Astrocyte of the spinal cord (primary cell): ENCODE results near the gene CFAP141.

Experiments
- DNase-seq: peaks from one replicate; pipeline ENCODE4 v3.0.0; 2011; ENCODE audit warnings: low read depth, low spot score
- H3K4me3 ChIP-seq: 2 replicates; pipeline ENCODE4 v1.5.1; 2011; ENCODE audit warnings: low read depth, mild to moderate bottlenecking, low read length, moderate library complexity
- CTCF ChIP-seq: IDR thresholded peaks from 2 replicates; pipeline ENCODE4 v1.5.1; 2012; ENCODE audit warnings: low read depth, mild to moderate bottlenecking, low read length, inconsistent platforms
- in situ Hi-C: cut with HindIII; loops from 2 replicates; pipeline ENCODE4 v1.10.0; 2017; ENCODE audit warnings: low sequenced_read_pairs

The CFAP141 gene

DNA sequence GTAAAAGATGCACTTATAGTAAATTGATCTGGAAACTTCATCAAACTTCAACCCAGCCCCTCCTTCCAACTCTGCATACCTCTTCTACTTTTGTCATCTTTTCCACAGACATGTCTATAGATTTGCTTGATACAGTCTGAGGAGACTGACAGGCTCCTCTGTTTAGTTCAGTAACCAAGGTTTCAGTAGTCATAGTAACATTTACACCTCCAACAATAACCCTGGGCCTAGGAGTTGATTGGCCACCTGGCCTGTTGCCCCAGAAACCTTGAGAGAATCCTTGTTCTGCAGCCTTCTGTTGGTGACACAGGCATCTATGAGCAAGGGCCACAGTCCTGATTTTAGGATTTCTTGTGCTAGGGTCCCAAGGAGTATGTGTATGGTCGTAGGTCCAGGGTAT is at the start of gene CFAP141:
CFAP141 (minus strand) TSS at position 138 of the 400 bp plus-strand sequence; CDS start at position 112, 26 bp downstream.
- in situ Hi-C loops = no loop called here
- no peak for TF ChIP-seq CTCF
- DNase-seq = no peak
- H3K4me3 ChIP-seq = no peak within 1 kb of the TSS

GRCh38 chr1:154253671-154254070 is 47.5 kb upstream of the CFAP141 start:
- DNase-seq = no peak
- no peak for TF ChIP-seq CTCF
- H3K4me3 ChIP-seq = no peak overlapping the region
- in situ Hi-C loops = no loop called here

- TF ChIP-seq CTCF = no peak
- DNase-seq = no peak
- in situ Hi-C loops = no loop called here
- no peak overlapping the region for H3K4me3 ChIP-seq
Observed at GRCh38 chr1:154241703-154242351, 35.7 kb upstream of the CFAP141 start.

DNA sequence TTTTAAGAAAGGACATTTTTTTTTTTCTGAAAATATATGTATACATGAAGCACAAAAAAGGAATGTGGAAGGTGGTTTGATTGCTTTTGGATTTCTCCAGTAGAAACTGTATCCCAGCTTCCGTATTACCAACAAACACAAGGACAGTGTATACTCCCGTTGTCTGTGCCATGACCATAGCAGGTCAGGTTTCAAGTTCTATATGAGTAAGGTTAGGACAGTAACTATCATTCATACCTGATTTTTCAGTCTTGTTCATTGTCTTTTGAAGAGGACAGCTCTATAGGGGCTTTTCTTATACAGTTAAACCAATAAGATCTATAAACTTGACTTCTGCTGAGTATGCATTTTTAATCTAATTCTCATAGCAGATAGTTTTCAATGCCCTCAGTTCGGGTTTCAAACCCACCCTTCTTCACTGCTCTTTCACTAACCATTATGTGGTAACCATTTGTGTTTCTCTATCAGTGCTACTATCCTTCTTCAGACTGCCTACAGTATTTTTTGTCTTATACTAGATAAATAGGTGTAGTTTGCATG is 34.2 kb upstream of the CFAP141 start:
- in situ Hi-C loops = no loop called here
- no peak overlapping the region for H3K4me3 ChIP-seq
- no peak for TF ChIP-seq CTCF
- no peak for DNase-seq

- no peak overlapping the region for H3K4me3 ChIP-seq
- no peak for TF ChIP-seq CTCF
- in situ Hi-C loops = no loop called here
- no peak for DNase-seq
Observed at GRCh38 chr1:154239491-154239890, 33.4 kb upstream of the CFAP141 start.

DNA sequence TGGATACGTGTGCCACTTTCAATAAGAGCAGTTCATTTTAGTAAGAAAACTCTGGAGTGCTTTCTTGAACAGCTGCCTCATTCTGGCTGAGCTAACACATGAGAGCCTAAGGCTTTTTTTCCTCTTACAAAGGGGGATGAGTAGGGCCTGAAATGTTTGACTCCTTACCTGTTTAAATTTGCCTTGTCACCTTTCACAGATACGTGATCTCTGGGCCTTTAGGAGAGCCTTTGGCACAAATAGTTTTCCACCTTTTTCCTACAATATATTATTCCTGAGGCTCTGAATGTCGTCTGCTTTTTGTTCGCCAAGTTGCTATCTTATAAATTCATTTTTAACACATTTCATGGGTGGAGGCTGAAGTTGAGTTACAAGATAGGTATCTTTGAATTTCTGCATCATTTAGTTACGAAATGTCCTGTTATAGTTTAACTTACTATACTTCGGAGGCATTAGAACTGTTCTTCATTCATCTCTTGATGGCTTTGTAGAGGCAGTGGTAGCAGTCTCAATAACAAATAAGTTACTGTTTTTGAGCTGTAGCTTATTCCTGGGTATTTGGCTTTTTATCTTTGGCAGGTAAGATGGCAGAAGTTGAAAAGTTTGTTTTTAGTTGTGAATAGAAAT is 31.9 kb upstream of the CFAP141 start:
- TF ChIP-seq CTCF = no peak
- in situ Hi-C loops = no loop called here
- no peak for DNase-seq
- H3K4me3 ChIP-seq = no peak overlapping the region
